ENCODE data around the gene DPP6.

- TF ChIP-seq CTCF (IDR thresholded peaks at IDR 0.05): no peak
- TF ChIP-seq EP300 (IDR thresholded peaks at IDR 0.05): no peak
Observed at GRCh38 chr7:154656618-154657017, 604.4 kb downstream of the DPP6 start.

Measured in tibial nerve (tissue), 4 donors.